A549 (cell line): ENCODE data around the gene DGUOK. TPM values are rescaled to one million over a fixed set of nuclear protein-coding genes. Genes with fewer than 3 reads are reported as not detected.
A peak's percentile ranks its signal among the peaks of the same experiment; 100 is the strongest.

Source experiments
- ATAC-seq, 2 experiments: fragments of 200-7000 bp in 1 of 2; fragments of >200 bp in 1 of 2; cut with Nextera tagmentation in 1 of 2; cut with Tn5 transposase in 1 of 2; 3 replicates each; pipeline versions ENCODE4 v1.8.0 to v1.9.1; 2018 to 2020; ENCODE audit warnings: mild to moderate bottlenecking in 1 of 2, moderate library complexity in 1 of 2
- CTCF ChIA-PET: fragments of 300-600 bp; sonication (Branson Sonifier 250); formaldehyde crosslinking; extraction: SDS; loops from one replicate; lab custom pipeline; 2021; ENCODE audit warnings: antibody characterized with exemption, inconsistent platforms; lab: Yijun Ruan, JAX
- POLR2A ChIA-PET: fragments of 350-600 bp; formaldehyde crosslinking; extraction: SDS; loops from one replicate; lab custom pipeline; 2021; ENCODE audit warnings: antibody characterized with exemption, inconsistent platforms; lab: Yijun Ruan, JAX
- DNase-seq, 2 experiments: peaks; one replicate each; pipeline versions ENCODE4 v3.0.0 to v3.0.0-alpha.2; 2011 to 2016; ENCODE audit warnings: low read depth in 1 of 2, low spot score in 1 of 2
- FAIRE-seq: peaks from 2 replicates; lab custom pipeline; 2011; peaks lifted over from hg19 to GRCh38; lab: Jason Lieb, UNC
- H3K27ac ChIP-seq, 2 experiments: fragments of >200 bp; sonication (Bioruptor Twin); formaldehyde crosslinking; 3 replicates each; pipeline ENCODE4 v1.5.1; 2016 to 2017
- H3K4me1 ChIP-seq: fragments of >200 bp; sonication (Bioruptor Twin); formaldehyde crosslinking; 3 replicates; pipeline ENCODE4 v1.6.1; 2016
- H3K4me2 ChIP-seq: fragments of >200 bp; sonication (Bioruptor Twin); formaldehyde crosslinking; 3 replicates; pipeline ENCODE4 v1.6.1; 2016
- H3K4me3 ChIP-seq: fragments of >200 bp; sonication (Bioruptor Twin); formaldehyde crosslinking; 3 replicates; pipeline ENCODE4 v1.5.1; 2016
- H3K9me3 ChIP-seq: fragments of >200 bp; sonication (Bioruptor Twin); formaldehyde crosslinking; 3 replicates; pipeline ENCODE4 v1.6.1; 2016
- ATOH8 ChIP-seq: fragments of 250-450 bp; sonication (Bioruptor Pico); IDR thresholded peaks from 2 replicates; pipeline ENCODE4 v1.5.0; 2020; ENCODE audit warnings: low read depth, mild to moderate bottlenecking, moderate library complexity
- BHLHE40 ChIP-seq: IDR thresholded peaks from 2 replicates; pipeline ENCODE4 v1.6.1; 2012; ENCODE audit warnings: low read depth, low read length, inconsistent platforms
- CHD4 ChIP-seq: fragments of 200-600 bp; sonication (generic); IDR thresholded peaks from 2 replicates; pipeline ENCODE4 v1.6.1; 2016; ENCODE audit warnings: antibody characterized with exemption, mild to moderate bottlenecking, borderline replicate concordance
- CTCF ChIP-seq: fragments of >200 bp; sonication (Bioruptor Twin); formaldehyde crosslinking; IDR thresholded peaks from 3 replicates; pipeline ENCODE4 v1.5.1; 2016
- EHMT2 ChIP-seq: fragments of 200-600 bp; sonication (generic); IDR thresholded peaks from 2 replicates; pipeline ENCODE4 v1.6.1; 2016; ENCODE audit warnings: antibody characterized with exemption, low read depth, mild to moderate bottlenecking, moderate library complexity
- ELK1 ChIP-seq: fragments of 150-350 bp; IDR thresholded peaks from 2 replicates; pipeline ENCODE4 v1.6.1; 2014; ENCODE audit warnings: low read depth, mild to moderate bottlenecking, low read length
- FOXS1 ChIP-seq: fragments of 250-450 bp; sonication (Bioruptor Pico); IDR thresholded peaks from 2 replicates; pipeline ENCODE4 v1.5.0; 2020; ENCODE audit warnings: mild to moderate bottlenecking, moderate library complexity
- GATA3 ChIP-seq: IDR thresholded peaks from 2 replicates; pipeline ENCODE4 v1.6.1; 2012; ENCODE audit warnings: borderline replicate concordance
- HDAC2 ChIP-seq: fragments of 200-600 bp; sonication (generic); IDR thresholded peaks from 2 replicates; pipeline ENCODE4 v1.6.1; 2016
- HOXA7 ChIP-seq: fragments of 250-450 bp; sonication (Bioruptor Pico); IDR thresholded peaks from 2 replicates; pipeline ENCODE4 v1.5.0; 2020; ENCODE audit warnings: mild to moderate bottlenecking, moderate library complexity
- HOXB5 ChIP-seq: fragments of 250-450 bp; sonication (Bioruptor Pico); IDR thresholded peaks from 2 replicates; pipeline ENCODE4 v1.5.0; 2020; ENCODE audit warnings: mild to moderate bottlenecking, moderate library complexity
- KDM5A ChIP-seq: fragments of 200-600 bp; sonication (generic); IDR thresholded peaks from 2 replicates; pipeline ENCODE4 v1.6.1; 2016; ENCODE audit warnings: antibody characterized with exemption, mild to moderate bottlenecking
- MAX ChIP-seq: IDR thresholded peaks from 2 replicates; pipeline ENCODE4 v1.6.1; 2012
- NFE2L2 ChIP-seq: fragments of 150-350 bp; conservative IDR thresholded peaks from 2 replicates; pipeline ENCODE4 v1.6.1; 2014; ENCODE audit warnings: low read length
- NPAS2 ChIP-seq: fragments of 250-450 bp; sonication (Bioruptor Pico); IDR thresholded peaks from 2 replicates; pipeline ENCODE4 v1.8.0; 2022; ENCODE audit warnings: mild to moderate bottlenecking, moderate library complexity, borderline replicate concordance
- PBX3 ChIP-seq: IDR thresholded peaks from 2 replicates; pipeline ENCODE4 v1.6.1; 2012
- RFX5 ChIP-seq: fragments of 450-650 bp; IDR thresholded peaks from 2 replicates; pipeline ENCODE4 v1.7.1; 2014; ENCODE audit warnings: antibody characterized with exemption, mild to moderate bottlenecking, moderate library complexity
- TFCP2L1 ChIP-seq: fragments of 250-450 bp; sonication (Bioruptor Pico); IDR thresholded peaks from 2 replicates; pipeline ENCODE4 v1.5.0; 2021; ENCODE audit warnings: mild to moderate bottlenecking
- TP53 ChIP-seq: fragments of 250-450 bp; sonication (Bioruptor Pico); IDR thresholded peaks from 2 replicates; pipeline ENCODE4 v1.5.0; 2021; ENCODE audit warnings: mild to moderate bottlenecking, moderate library complexity
- USF2 ChIP-seq: fragments of 450-650 bp; IDR thresholded peaks from 2 replicates; pipeline ENCODE4 v1.6.1; 2014; ENCODE audit warnings: antibody characterized with exemption
- ZFP36 ChIP-seq: fragments of 450-650 bp; IDR thresholded peaks from 2 replicates; pipeline ENCODE4 v1.6.1; 2014; ENCODE audit warnings: borderline replicate concordance; ENCODE audit not compliant: partially characterized antibody
- WGBS: methylation state at CpG from one replicate; pipeline ENCODE4 v1.1.6; 2017; ENCODE audit errors: missing lambda C conversion rate; 5-methylcytosine and 5-hydroxymethylcytosine counted together
- polyA plus RNA-seq, 4 experiments: library from polyadenylated mRNA; depleted of rRNA in 3 of 4; stranded (reverse); fragments of >200 nt; fragmentation: RNase III in 1 of 4; extraction: RNeasy Plus Mini Kit Qiagen cat#74134 plus additional on column Dnase treatment in 1 of 4; gene quantifications; 2 replicates in 3 of 4; 3 replicates in 1 of 4; pipeline ENCODE4 v1.2.3, GENCODE V29; 2011 to 2017

Gene DGUOK
- polyA plus RNA-seq, 2 of the 4 experiments (the other 2 are of a cell fraction) = 128 to 145 TPM

- POLR2A ChIA-PET = no interaction called here
- TF ChIP-seq CTCF (no peak; the same call in 2 of the 3 replicates), ZFP36 (no peak), TFCP2L1 (CRISPR knock-in tag) (no peak), RFX5 (no peak), NFE2L2 (no peak), BHLHE40 (no peak), ELK1 (no peak), HOXA7 (CRISPR knock-in tag) (no peak), NPAS2 (CRISPR knock-in tag) (no peak), EHMT2 (no peak), KDM5A (no peak)
- H3K9me3 ChIP-seq = no peaks in the 10 kb centered on the region
- FAIRE-seq = no peak
- no peak overlapping the region for H3K27ac ChIP-seq
- H3K4me1 ChIP-seq = peaks cover 29% of the 10 kb centered on the region
- no peak for DNase-seq
- 94% methylated on average over 5 of the region's 5 CpGs for WGBS
- H3K4me3 ChIP-seq = no peak overlapping the region
- CTCF ChIA-PET = no interaction called here
- ATAC-seq = peak in 1 of 2 experiments; percentile 41; a peak in 3 of 6 replicates
- no peak overlapping the region for H3K4me2 ChIP-seq
Measured at GRCh38 chr2:73995810-73996209, 69.1 kb downstream of the DGUOK start.

- CTCF ChIA-PET = interaction anchor here (1.1 to 1.8 kb wide), 2 partner anchors 11 to 177 kb away, joined by 3 to 7 read pairs; no protein-coding TSS in a partner anchor
- POLR2A ChIA-PET = no interaction called here
- ATAC-seq (no peak), DNase-seq (no peak), FAIRE-seq (no peak)
- no peaks in the 10 kb centered on the region for H3K9me3 ChIP-seq
- H3K4me2 ChIP-seq = no peak overlapping the region
- TF ChIP-seq FOXS1 (CRISPR knock-in tag) (no peak), MAX (no peak), USF2 (no peak), NPAS2 (CRISPR knock-in tag) (no peak), ATOH8 (no peak), PBX3 (no peak), CHD4 (no peak), HOXB5 (CRISPR knock-in tag) (no peak), GATA3 (no peak), HDAC2 (no peak), TP53 (CRISPR knock-in tag) (no peak)
- H3K4me1 ChIP-seq = peaks cover 27% of the 10 kb centered on the region
- H3K27ac ChIP-seq = no peak overlapping the region
- 92% methylated on average over 6 of the region's 6 CpGs for WGBS
- no peak overlapping the region for H3K4me3 ChIP-seq
Measured at GRCh38 chr2:73997813-73998212, 71.1 kb downstream of the DGUOK start.
